ENCODE data around the gene BTBD9. TPM values are rescaled to one million over a fixed set of nuclear protein-coding genes. Genes with fewer than 3 reads are reported as not detected.

The BTBD9 gene
- total RNA-seq, 2 donors from 2014 or later: 15.3 to 23.6 TPM

DNA sequence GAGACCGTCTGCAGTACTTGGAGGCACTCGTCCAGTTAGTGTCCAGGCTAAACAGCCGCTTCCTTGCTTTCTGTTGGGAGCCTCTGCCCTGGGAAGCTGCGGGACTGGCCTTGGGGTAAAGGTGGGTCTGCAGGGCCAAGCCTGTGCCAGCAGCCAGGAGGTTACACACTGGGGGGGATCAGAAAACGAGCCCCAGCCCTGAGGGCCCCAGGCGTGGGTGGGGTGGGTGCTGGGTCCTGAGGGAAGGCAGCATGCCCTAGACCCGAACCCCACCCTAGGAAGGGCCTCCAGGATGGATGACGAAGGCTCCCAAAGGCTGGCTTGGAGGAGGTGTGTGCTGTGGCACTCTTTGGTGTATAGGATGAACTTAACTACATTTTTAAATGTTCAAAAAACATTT lies 485.0 kb downstream of the BTBD9 start:
- DNase-seq: no peak
- H3K4me1 ChIP-seq: no peaks in the 10 kb centered on the region
- H3K9me3 ChIP-seq: no peaks in the 10 kb centered on the region
- H3K27ac ChIP-seq: no peak overlapping the region
- H3K27me3 ChIP-seq: no peaks in the 10 kb centered on the region
- intact Hi-C loops (cut with DNase I): no loop called here
- H3K9ac ChIP-seq (ENCODE audit: low read depth in 2 of 2, low read length in 2 of 2): no peak overlapping the region
- H3K36me3 ChIP-seq: no peaks in the 10 kb centered on the region
- TF ChIP-seq, protein P1, sequence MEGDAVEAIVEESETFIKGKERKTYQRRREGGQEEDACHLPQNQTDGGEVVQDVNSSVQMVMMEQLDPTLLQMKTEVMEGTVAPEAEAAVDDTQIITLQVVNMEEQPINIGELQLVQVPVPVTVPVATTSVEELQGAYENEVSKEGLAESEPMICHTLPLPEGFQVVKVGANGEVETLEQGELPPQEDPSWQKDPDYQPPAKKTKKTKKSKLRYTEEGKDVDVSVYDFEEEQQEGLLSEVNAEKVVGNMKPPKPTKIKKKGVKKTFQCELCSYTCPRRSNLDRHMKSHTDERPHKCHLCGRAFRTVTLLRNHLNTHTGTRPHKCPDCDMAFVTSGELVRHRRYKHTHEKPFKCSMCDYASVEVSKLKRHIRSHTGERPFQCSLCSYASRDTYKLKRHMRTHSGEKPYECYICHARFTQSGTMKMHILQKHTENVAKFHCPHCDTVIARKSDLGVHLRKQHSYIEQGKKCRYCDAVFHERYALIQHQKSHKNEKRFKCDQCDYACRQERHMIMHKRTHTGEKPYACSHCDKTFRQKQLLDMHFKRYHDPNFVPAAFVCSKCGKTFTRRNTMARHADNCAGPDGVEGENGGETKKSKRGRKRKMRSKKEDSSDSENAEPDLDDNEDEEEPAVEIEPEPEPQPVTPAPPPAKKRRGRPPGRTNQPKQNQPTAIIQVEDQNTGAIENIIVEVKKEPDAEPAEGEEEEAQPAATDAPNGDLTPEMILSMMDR (IDR thresholded peaks at IDR 0.05): no peak
- no peak overlapping the region for H3K4me3 ChIP-seq

- no peaks in the 10 kb centered on the region for H3K27me3 ChIP-seq
- H3K36me3 ChIP-seq: no peaks in the 10 kb centered on the region
- no peak overlapping the region for H3K9ac ChIP-seq (ENCODE audit: low read depth in 2 of 2, low read length in 2 of 2)
- intact Hi-C loops (cut with DNase I): no loop called here
- H3K4me3 ChIP-seq: no peak overlapping the region
- no peak for DNase-seq
- TF ChIP-seq, protein P1 (IDR thresholded peaks at IDR 0.05): no peak
- H3K4me1 ChIP-seq: no peaks in the 10 kb centered on the region
- H3K27ac ChIP-seq: no peak overlapping the region
- no peaks in the 10 kb centered on the region for H3K9me3 ChIP-seq
These were observed 485.9 kb downstream of the BTBD9 start for GRCh38 chr6:38153798-38154345.

DNA sequence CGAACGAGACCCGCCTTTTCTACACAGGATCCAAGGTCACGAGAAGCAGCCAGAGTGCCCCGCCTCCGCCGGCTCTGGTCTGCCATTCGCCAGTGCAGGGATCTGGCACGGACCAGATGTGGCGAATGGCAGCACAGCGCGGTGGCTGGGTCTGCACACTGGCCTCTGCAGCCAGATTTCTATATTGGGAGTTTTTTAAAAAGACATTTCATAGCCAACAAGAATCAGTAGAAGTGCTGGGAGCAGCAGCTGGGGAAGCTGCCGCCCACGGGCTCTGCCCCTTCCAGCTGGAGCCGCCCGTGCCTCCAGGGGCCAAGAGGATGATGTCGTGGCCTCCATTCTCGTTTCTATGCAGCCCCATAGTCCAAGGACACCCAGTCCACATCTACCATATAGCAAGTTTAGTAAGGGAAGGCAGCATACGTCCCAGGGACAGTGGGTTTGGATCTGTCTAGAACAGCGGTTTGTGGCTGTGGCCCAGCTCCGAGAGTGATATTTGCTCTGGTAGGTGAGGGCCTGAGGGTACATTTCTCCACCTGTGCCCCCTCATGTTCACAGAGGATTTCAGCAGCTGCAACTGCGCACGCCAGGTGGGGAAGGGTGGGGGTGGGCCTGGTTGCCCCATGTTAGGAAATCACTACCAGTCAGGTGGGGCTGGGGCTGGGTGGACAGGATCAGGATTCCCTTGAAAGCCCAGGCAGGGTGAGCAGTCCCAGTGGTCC lies 486.5 kb downstream of the BTBD9 start:
- Histone ChIP-seq H3K36me3 (no peaks in the 10 kb centered on the region), H3K4me3 (no peak overlapping the region), H3K27me3 (no peaks in the 10 kb centered on the region), H3K9me3 (no peaks in the 10 kb centered on the region), H3K9ac (ENCODE audit: low read depth in 2 of 2, low read length in 2 of 2) (no peak overlapping the region), H3K27ac (no peak overlapping the region), H3K4me1 (no peaks in the 10 kb centered on the region)
- TF ChIP-seq, protein P1 (IDR thresholded peaks at IDR 0.05): no peak
- intact Hi-C loops (cut with DNase I): no loop called here
- no peak for DNase-seq

DNA sequence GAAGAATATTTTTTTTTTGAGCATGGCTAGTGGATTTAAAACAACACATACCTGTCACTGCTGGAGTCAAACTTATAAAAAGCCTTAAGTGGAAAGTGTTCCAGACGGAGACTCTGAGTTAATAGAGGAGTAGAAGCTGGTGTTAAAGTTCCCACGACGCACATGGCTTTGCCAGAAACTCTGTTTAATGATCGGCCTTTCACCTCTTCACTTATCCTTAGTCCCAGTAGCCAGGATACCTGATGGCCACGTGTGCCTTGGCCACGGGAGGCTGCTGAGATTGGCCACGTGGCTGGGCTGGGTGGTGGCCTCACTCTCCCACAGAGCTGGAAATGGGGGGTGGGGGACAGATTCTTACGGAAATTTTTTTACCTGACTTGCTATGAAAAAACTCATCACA lies 487.1 kb downstream of the BTBD9 start:
- DNase-seq: no peak
- H3K4me1 ChIP-seq: no peaks in the 10 kb centered on the region
- H3K9me3 ChIP-seq: no peaks in the 10 kb centered on the region
- H3K36me3 ChIP-seq: no peaks in the 10 kb centered on the region
- no peak overlapping the region for H3K27ac ChIP-seq
- intact Hi-C loops (cut with DNase I): no loop called here
- H3K4me3 ChIP-seq: no peak overlapping the region
- H3K9ac ChIP-seq (ENCODE audit: low read depth in 2 of 2, low read length in 2 of 2): no peak overlapping the region
- TF ChIP-seq, protein P1 (IDR thresholded peaks at IDR 0.05): no peak
- H3K27me3 ChIP-seq: no peaks in the 10 kb centered on the region

DNA sequence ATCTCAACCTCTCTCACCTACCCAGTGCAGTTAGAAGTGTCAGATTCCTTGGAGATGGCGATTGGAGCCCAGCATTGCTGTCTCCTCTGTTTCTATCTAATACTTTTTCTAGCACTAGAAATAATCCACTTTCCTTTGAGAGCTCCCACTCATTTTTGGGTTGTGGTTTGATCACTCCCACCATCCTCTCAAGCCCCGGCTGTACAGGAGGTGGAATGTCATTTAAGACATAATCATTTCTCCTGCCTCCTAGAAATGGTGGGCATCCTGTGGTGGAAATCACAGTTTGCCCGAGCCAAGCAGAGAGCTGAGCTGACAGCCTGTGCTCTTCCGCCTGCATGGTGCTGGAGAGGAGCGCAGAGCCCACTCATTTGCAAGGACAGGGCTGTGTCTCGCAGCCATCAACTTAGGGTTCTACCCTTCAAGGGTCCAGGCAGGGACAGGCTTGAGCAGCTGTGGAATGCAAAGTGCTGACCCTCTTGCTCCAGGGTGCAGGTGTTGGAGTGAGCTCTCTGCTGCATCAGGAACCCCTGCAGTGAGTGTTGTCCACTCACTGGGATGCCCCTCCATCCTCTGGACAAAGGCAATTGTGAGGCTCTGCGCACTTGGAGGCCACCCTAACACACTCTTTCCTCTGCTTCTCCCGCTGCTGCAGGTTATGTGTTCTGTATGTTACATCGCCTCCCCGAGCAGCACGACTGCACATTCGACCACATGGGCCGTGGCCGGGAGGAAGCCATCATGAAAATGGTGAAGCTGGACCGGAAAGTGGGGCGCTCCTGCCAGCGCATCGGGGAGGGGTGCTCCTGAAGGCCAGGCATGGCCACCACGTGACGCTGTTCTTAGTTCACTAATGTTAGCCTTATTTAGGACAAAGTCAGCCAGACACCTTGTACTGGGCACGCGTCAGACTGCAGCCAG lies 487.9 kb downstream of the BTBD9 start:
- TF ChIP-seq, protein P1 (IDR thresholded peaks at IDR 0.05): no peak
- H3K27ac ChIP-seq: no peak overlapping the region
- H3K9ac ChIP-seq (ENCODE audit: low read depth in 2 of 2, low read length in 2 of 2): no peak overlapping the region
- no peaks in the 10 kb centered on the region for H3K9me3 ChIP-seq
- intact Hi-C loops (cut with DNase I): no loop called here
- H3K27me3 ChIP-seq: no peaks in the 10 kb centered on the region
- H3K36me3 ChIP-seq: no peaks in the 10 kb centered on the region
- DNase-seq: no peak
- H3K4me3 ChIP-seq: no peak overlapping the region
- H3K4me1 ChIP-seq: no peaks in the 10 kb centered on the region

Measured in colonic mucosa (tissue), 4 donors.